Measurements from ENCODE around the gene CLECL1. TPM values are rescaled to one million over a fixed set of nuclear protein-coding genes. Genes with fewer than 3 reads are reported as not detected.

The CLECL1 gene
- total and polyA plus RNA-seq, 9 of the 15 experiments (the other 6 are each of a cell fraction or from before 2014, with no cell fraction given) = 0.13 to 0.25 TPM; not detected in 7

GRCh38 chr12:9721394-9722092 is 11.4 kb downstream of the CLECL1 start:
- Histone ChIP-seq H4K20me1 (replicated peaks; ENCODE audit: control insufficient read depth, insufficient read depth, low read length) (no peaks in the 10 kb centered on the region), H3K36me3 (ENCODE audit: control insufficient read depth, insufficient read depth, low read length) (no peaks in the 10 kb centered on the region), H3K27me3 (ENCODE audit: control insufficient read depth in 2 of 2, insufficient read depth in 2 of 2, low read length in 2 of 2) (no peaks in the 10 kb centered on the region), H3K79me2 (ENCODE audit: control insufficient read depth, insufficient read depth, low read length) (no peaks in the 10 kb centered on the region), H3K9ac (ENCODE audit: insufficient read depth in 1 of 2, low read depth in 2 of 2, low read length in 2 of 2) (no peak overlapping the region), H3K4me3 (no peak overlapping the region), H3K9me1 (ENCODE audit: control insufficient read depth, insufficient read depth, low read length) (no peaks in the 10 kb centered on the region), H3K4me2 (ENCODE audit: insufficient read depth, low read length) (no peak overlapping the region), H2AFZ (ENCODE audit: low read depth, low read length) (no peak overlapping the region), H3K27ac (ENCODE audit: extremely low read depth, low read depth, low read length) (no peak overlapping the region), H3K9me3 (replicated peaks; ENCODE audit: control insufficient read depth, insufficient read depth, low read depth, low read length) (no peaks in the 10 kb centered on the region), H3K4me1 (replicated peaks in 1 of 2; ENCODE audit: control insufficient read depth in 2 of 2, insufficient read depth in 2 of 2, low read length in 2 of 2) (no peaks in the 10 kb centered on the region; a peak in 2 of 5 replicates)
- intact Hi-C loops (cut with micrococcal nuclease) (no loop called here), in situ Hi-C loops (cut with MboI) (loop anchor here (25.0 kb wide), 1 partner anchor 259 kb away; no protein-coding TSS in a partner anchor)
- FAIRE-seq (no peak), DNase-seq (ENCODE audit: extremely low read depth in 1 of 4, low spot score in 3 of 4) (no peak), ATAC-seq (no peak)
- WGBS (ENCODE audit: insufficient coverage, low coverage, missing lambda C conversion rate) = 37% methylated on average over 5 of the region's 5 CpGs
- CTCF ChIA-PET (ENCODE audit: low intra/inter-chr PET ratio) = no interaction called here
- no TSS peak for BruUV-seq (replicated peaks)
- POLR2A ChIA-PET = no interaction called here
- TF ChIP-seq SNIP1 (IDR thresholded peaks at IDR 0.05; ENCODE audit: low read depth) (no peak), ZNF76 (CRISPR knock-in tag; IDR thresholded peaks at IDR 0.05; ENCODE audit: borderline replicate concordance) (no peak)
- TF ChIP-seq, protein P1, sequence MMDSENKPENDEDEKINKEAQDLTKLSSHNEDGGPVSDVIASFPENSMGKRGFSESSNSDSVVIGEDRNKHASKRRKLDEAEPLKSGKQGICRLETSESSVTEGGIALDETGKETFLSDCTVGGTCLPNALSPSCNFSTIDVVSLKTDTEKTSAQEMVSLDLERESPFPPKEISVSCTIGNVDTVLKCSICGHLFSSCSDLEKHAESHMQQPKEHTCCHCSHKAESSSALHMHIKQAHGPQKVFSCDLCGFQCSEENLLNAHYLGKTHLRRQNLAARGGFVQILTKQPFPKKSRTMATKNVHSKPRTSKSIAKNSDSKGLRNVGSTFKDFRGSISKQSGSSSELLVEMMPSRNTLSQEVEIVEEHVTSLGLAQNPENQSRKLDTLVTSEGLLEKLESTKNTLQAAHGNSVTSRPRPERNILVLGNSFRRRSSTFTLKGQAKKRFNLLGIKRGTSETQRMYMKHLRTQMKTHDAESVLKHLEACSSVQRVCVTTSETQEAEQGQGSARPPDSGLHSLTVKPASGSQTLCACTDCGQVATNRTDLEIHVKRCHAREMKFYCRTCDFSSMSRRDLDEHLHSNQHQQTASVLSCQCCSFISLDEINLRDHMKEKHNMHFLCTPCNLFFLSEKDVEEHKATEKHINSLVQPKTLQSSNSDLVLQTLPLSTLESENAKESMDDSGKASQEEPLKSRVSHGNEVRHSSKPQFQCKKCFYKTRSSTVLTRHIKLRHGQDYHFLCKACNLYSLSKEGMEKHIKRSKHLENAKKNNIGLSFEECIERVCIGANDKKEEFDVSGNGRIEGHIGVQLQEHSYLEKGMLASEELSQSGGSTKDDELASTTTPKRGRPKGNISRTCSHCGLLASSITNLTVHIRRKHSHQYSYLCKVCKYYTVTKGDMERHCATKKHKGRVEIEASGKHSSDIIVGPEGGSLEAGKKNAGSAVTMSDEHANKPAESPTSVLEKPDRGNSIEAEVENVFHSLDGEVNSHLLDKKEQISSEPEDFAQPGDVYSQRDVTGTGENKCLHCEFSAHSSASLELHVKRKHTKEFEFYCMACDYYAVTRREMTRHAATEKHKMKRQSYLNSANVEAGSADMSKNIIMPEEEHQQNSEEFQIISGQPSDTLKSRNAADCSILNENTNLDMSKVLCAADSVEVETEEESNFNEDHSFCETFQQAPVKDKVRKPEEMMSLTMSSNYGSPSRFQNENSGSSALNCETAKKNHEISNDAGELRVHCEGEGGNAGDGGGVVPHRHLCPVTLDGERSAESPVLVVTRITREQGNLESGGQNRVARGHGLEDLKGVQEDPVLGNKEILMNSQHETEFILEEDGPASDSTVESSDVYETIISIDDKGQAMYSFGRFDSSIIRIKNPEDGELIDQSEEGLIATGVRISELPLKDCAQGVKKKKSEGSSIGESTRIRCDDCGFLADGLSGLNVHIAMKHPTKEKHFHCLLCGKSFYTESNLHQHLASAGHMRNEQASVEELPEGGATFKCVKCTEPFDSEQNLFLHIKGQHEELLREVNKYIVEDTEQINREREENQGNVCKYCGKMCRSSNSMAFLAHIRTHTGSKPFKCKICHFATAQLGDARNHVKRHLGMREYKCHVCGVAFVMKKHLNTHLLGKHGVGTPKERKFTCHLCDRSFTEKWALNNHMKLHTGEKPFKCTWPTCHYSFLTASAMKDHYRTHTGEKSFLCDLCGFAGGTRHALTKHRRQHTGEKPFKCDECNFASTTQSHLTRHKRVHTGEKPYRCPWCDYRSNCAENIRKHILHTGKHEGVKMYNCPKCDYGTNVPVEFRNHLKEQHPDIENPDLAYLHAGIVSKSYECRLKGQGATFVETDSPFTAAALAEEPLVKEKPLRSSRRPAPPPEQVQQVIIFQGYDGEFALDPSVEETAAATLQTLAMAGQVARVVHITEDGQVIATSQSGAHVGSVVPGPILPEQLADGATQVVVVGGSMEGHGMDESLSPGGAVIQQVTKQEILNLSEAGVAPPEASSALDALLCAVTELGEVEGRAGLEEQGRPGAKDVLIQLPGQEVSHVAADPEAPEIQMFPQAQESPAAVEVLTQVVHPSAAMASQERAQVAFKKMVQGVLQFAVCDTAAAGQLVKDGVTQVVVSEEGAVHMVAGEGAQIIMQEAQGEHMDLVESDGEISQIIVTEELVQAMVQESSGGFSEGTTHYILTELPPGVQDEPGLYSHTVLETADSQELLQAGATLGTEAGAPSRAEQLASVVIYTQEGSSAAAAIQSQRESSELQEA (IDR thresholded peaks at IDR 0.05; ENCODE audit: low read depth) = no peak
